Measurements from ENCODE around the gene TBC1D30.

Gene TBC1D30

GRCh38 chr12:64918344-64918743 is 93.9 kb downstream of the TBC1D30 start:
- H3K4me1 ChIP-seq (ENCODE audit: control insufficient read depth in 5 of 5, insufficient read depth in 5 of 5, low read length in 5 of 5) = no peaks in the 10 kb centered on the region

GRCh38 chr12:64918801-64919200 is 94.4 kb downstream of the TBC1D30 start:
- Histone ChIP-seq H3K36me3 (ENCODE audit: control insufficient read depth in 5 of 5, insufficient read depth in 5 of 5, low read length in 5 of 5) (no peaks in the 10 kb centered on the region), H3K27me3 (ENCODE audit: control insufficient read depth in 5 of 5, insufficient read depth in 4 of 5, low read length in 5 of 5) (no peaks in the 10 kb centered on the region), H3K9ac (ENCODE audit: low read length in 5 of 5) (no peak overlapping the region), H3K27ac (ENCODE audit: low read depth, low read length) (no peak overlapping the region), H3K4me1 (ENCODE audit: control insufficient read depth in 5 of 5, insufficient read depth in 5 of 5, low read length in 5 of 5) (no peaks in the 10 kb centered on the region), H3K9me3 (ENCODE audit: control insufficient read depth in 5 of 5, low read length in 5 of 5) (no peaks in the 10 kb centered on the region), H3K4me3 (ENCODE audit: low read depth in 1 of 5, low read length in 5 of 5) (no peak overlapping the region)

More at GRCh38 chr12:64918344-64918743, 93.9 kb downstream of the TBC1D30 start:
- Histone ChIP-seq H3K4me3 (ENCODE audit: low read depth in 1 of 5, low read length in 5 of 5) (no peak overlapping the region), H3K27me3 (ENCODE audit: control insufficient read depth in 5 of 5, insufficient read depth in 4 of 5, low read length in 5 of 5) (no peaks in the 10 kb centered on the region), H3K9ac (ENCODE audit: low read length in 5 of 5) (no peak overlapping the region), H3K27ac (ENCODE audit: low read depth, low read length) (no peak overlapping the region), H3K9me3 (ENCODE audit: control insufficient read depth in 5 of 5, low read length in 5 of 5) (no peaks in the 10 kb centered on the region), H3K36me3 (ENCODE audit: control insufficient read depth in 5 of 5, insufficient read depth in 5 of 5, low read length in 5 of 5) (no peaks in the 10 kb centered on the region)

DNA sequence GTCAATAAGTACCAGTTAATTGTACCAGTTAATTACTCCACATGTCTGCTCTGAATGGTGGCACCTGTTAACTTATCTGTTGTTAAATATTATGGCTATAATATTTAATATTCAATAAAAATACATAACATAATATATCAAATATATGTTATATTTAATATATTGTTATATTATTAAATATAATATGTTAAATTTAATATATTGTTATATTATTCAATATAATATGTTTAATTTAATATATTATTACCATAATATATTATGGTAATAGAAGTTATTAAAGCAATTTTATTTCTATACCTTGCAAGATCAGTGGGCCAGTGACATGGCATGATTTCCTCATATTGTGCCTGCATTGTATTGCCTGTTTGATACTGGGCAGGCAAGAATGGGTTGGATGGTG is 98.4 kb downstream of the TBC1D30 start:
- Histone ChIP-seq H3K4me1 (ENCODE audit: control insufficient read depth in 5 of 5, insufficient read depth in 5 of 5, low read length in 5 of 5) (no peaks in the 10 kb centered on the region), H3K9ac (ENCODE audit: low read length in 5 of 5) (no peak overlapping the region), H3K27ac (ENCODE audit: low read depth, low read length) (no peak overlapping the region), H3K36me3 (ENCODE audit: control insufficient read depth in 5 of 5, insufficient read depth in 5 of 5, low read length in 5 of 5) (no peaks in the 10 kb centered on the region), H3K4me3 (ENCODE audit: low read depth in 1 of 5, low read length in 5 of 5) (no peak overlapping the region), H3K27me3 (ENCODE audit: control insufficient read depth in 5 of 5, insufficient read depth in 4 of 5, low read length in 5 of 5) (no peaks in the 10 kb centered on the region), H3K9me3 (ENCODE audit: control insufficient read depth in 5 of 5, low read length in 5 of 5) (no peaks in the 10 kb centered on the region)

GRCh38 chr12:64923536-64923935 is 99.1 kb downstream of the TBC1D30 start:
- Histone ChIP-seq H3K9me3 (ENCODE audit: control insufficient read depth in 5 of 5, low read length in 5 of 5) (no peaks in the 10 kb centered on the region), H3K4me3 (ENCODE audit: low read depth in 1 of 5, low read length in 5 of 5) (no peak overlapping the region), H3K9ac (ENCODE audit: low read length in 5 of 5) (no peak overlapping the region), H3K27ac (ENCODE audit: low read depth, low read length) (no peak overlapping the region), H3K4me1 (ENCODE audit: control insufficient read depth in 5 of 5, insufficient read depth in 5 of 5, low read length in 5 of 5) (no peaks in the 10 kb centered on the region), H3K36me3 (ENCODE audit: control insufficient read depth in 5 of 5, insufficient read depth in 5 of 5, low read length in 5 of 5) (no peaks in the 10 kb centered on the region), H3K27me3 (ENCODE audit: control insufficient read depth in 5 of 5, insufficient read depth in 4 of 5, low read length in 5 of 5) (no peaks in the 10 kb centered on the region)

Data from subcutaneous abdominal adipose tissue (tissue), 5 donors.